NCI-H146 (cell line): ENCODE results near the gene CALM1.
A peak's percentile ranks its signal among the peaks of the same experiment; 100 is the strongest.

Experiments
- DNase-seq: peaks from one replicate; lab custom pipeline; 2025; lab: John Stamatoyannopoulos, UW

The CALM1 gene

GRCh38 chr14:90408713-90409112 lies 11.9 kb downstream of the CALM1 start:
- DNase-seq = no peak

- no peak for DNase-seq
Measured at GRCh38 chr14:90409209-90409730, 12.4 kb downstream of the CALM1 start.

- no peak for DNase-seq
Measured at GRCh38 chr14:90412058-90412457, 15.2 kb downstream of the CALM1 start.

- no peak for DNase-seq
Measured at GRCh38 chr14:90416720-90417119, 19.9 kb downstream of the CALM1 start.

DNA sequence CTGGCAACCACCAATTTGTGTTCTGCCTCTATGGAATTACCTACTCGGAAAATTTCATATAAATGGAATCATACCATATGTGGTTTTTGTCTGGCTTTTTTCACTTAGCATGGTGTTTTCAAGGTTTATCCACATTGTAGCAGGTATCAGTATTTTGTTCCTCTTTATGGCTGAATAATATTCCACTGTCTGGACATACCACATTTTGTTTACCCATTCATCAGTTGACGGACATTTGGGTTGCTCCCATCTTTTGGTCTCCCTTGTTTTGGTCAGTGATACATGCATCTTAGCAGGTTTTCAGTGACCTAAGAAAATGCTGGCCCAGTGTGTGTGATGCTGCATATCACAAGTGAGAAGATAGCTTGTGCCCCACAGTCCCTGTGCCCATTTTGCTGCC lies 21.2 kb downstream of the CALM1 start:
- DNase-seq = no peak

DNA sequence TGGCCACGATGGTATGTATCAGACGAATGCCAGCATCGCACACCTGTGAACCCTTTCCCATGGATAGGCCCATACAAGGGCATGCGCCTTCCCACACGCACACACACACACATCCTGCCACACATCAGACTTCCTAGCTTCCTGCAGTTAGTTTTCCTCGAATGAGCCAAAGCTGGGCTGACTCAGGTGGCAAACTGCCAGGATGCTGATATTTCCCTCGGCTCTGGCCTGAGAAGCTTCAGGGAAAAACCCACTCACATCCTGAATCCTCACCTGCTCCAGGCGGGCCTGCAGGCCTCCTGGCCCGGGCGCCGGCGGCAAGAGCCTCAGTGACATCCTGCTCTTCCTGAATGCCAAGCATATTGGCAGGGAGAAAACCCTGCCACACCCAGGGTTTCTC lies 22.4 kb downstream of the CALM1 start:
- no peak for DNase-seq

DNA sequence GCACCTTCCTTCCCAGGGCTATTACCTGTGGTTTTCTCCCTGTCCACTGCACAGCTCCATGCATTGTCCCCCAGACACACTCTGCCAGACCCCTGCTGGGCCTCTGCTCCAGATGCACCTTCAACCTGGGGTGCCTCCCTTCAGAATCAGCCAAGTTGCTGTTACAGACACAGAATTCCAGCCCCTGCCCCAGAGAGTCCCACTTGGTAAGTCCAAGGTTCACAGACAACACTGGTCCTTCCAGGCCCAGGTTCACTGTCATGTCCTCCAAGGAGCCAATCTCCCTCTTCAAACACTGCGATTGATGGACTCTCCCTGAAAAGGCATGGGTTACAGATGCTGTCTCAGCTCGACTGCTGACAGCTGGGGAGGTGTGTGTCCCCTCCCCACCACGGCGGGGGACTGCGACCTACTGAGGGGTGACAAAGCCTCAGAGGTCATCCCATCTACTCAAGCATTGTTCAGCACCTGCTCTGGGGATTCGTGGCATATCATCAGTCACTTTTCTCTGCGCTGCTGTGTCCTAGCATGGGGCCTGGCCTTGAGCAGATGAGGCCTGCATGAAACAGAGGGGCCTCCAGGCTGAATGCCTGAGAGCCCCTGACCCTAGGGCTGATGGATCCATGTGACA lies 24.3 kb downstream of the CALM1 start:
- DNase-seq = peak; percentile 96

DNA sequence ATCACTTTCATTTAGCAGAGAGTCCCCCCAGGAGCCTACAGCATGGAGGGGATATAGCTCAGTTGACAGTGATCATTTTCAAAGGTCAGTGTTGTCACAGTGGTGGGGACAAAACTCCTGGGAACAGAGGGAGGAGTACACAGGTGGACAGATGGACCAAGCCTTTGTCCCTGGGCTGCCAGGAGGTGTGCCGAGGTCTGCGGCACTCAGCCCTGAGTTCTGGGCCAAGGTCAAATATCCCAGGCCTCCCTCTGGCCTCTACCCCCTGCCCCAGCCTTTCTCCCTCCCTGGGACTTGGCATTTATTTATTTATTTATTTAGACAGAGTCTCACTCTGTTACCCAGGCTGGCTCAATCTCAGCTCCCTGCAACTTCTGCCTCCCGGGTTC lies 24.8 kb downstream of the CALM1 start:
- no peak for DNase-seq

- DNase-seq = no peak
Measured at GRCh38 chr14:90423166-90423565, 26.3 kb downstream of the CALM1 start.

GRCh38 chr14:90424075-90424474 lies 27.2 kb downstream of the CALM1 start:
- DNase-seq = no peak

DNA sequence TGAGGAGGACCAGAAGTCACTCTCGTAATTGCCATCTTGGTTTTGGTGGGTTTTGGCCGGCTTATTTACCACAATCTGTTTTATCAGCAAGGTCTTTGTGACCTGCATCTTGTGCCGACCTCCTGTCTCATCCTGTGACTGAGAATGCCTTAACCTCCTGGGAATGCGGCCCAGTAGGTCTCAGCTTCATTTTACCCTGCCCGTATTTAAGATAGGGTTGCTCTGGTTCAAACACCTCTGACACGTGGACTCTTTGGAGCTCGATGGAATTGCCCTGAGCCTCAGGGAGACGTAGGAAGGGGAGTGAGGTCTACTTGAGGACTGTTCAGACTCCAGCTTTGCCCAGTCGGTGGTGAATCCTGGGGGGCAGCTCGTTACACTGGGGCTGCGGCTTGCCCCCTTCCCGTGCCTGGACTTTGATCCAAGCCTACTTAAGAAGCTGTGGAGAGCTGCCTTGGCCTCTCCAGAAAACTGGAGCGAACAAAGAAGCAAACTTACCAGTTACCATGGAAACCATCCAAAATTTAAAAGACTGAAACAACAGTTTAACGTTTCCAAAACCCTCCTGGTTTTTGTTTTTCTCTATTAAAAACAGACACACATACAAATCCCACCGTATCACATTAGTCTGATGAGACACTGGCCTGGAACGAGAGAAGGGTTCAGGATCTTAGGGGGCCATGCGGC lies 28.0 kb downstream of the CALM1 start:
- no peak for DNase-seq

- DNase-seq = no peak
Measured at GRCh38 chr14:90425373-90425879, 28.6 kb downstream of the CALM1 start.

GRCh38 chr14:90426031-90426540 lies 29.3 kb downstream of the CALM1 start:
- DNase-seq = no peak

DNA sequence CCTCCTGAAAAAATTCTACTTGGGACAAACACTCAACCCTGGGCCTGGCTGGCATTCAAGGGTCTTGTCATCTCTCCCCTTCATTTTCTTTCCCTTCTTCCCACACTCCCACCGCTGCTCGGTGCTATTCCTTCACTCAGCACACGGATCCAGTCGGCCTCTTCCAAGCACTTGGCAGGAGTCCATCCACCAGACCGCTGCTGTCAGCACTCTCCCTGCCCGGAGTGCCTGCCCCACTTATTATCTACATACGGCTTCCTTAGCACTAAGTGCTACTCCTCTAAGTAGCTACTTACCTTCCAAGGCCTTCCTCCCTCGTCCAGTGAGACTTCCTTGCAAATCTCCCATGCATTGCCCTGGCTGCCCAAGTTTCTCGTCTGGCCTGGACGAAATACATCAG lies 29.8 kb downstream of the CALM1 start:
- no peak for DNase-seq

GRCh38 chr14:90427848-90428426 lies 31.1 kb downstream of the CALM1 start:
- DNase-seq = no peak

DNA sequence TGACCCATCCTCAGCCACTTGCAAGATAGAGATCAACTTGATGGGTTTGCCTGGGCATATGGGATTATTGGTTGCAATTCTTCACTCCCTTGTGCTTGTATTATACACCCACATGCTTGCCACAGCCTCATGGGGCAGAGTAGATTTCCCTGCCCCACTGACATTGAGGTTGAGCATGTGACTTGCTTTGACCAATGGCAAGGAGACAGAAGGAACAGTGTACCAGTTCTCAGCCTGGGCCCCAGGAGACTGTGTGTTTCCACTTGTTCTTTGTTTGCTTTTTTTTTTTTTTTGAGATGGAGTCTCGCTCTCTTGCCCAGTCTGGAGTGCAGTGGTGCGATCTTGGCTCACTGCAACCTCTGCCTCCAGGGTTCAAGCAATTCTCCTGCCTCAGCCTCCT lies 31.8 kb downstream of the CALM1 start:
- no peak for DNase-seq

- DNase-seq = no peak
Measured at GRCh38 chr14:90429236-90429635, 32.4 kb downstream of the CALM1 start.

GRCh38 chr14:90429754-90430153 lies 32.9 kb downstream of the CALM1 start:
- DNase-seq = no peak

GRCh38 chr14:90434370-90435020 lies 37.7 kb downstream of the CALM1 start:
- no peak for DNase-seq

GRCh38 chr14:90438841-90439240 lies 42.0 kb downstream of the CALM1 start:
- DNase-seq = no peak

- peak; percentile 57 for DNase-seq
Measured at GRCh38 chr14:90440021-90440451, 43.2 kb downstream of the CALM1 start.

GRCh38 chr14:90440592-90440991 lies 43.8 kb downstream of the CALM1 start:
- no peak for DNase-seq
